Activated B cell treated with CpG ODN at 0.5 μM for 24 hours (primary cell): Measurements from ENCODE around the gene EEF1G. TPM values are rescaled to one million over a fixed set of nuclear protein-coding genes. Genes with fewer than 3 reads are reported as not detected.

Experiments used
- ATAC-seq: fragments of 200-7000 bp; cut with Tn5 transposase; one replicate; pipeline ENCODE4 v1.10.0; 2021; ENCODE audit warnings: low read depth, mild to moderate bottlenecking, moderate library complexity
- CTCF ChIA-PET: fragments of 350-600 bp; sonication (Branson Sonifier 250); formaldehyde crosslinking; loops from one replicate; lab custom pipeline; 2021; ENCODE audit warnings: antibody characterized with exemption; lab: Charles Lee
- POLR2A ChIA-PET: fragments of 350-600 bp; sonication (Branson Sonifier 250); formaldehyde crosslinking; loops from one replicate; lab custom pipeline; 2021; ENCODE audit warnings: antibody characterized with exemption; lab: Charles Lee
- DNase-seq: peaks from one replicate; pipeline ENCODE4 v3.0.0; 2022
- H3K27ac Mint-ChIP-seq: one replicate; pipeline ENCODE4 v1.8.0; 2020; ENCODE audit warnings: mixed read lengths
- H3K27me3 Mint-ChIP-seq: one replicate; pipeline ENCODE4 v1.8.0; 2021; ENCODE audit warnings: mixed read lengths
- H3K36me3 Mint-ChIP-seq: one replicate; pipeline ENCODE4 v1.8.0; 2021; ENCODE audit warnings: low read depth, mixed read lengths
- H3K4me1 Mint-ChIP-seq: one replicate; pipeline ENCODE4 v1.8.0; 2021; ENCODE audit warnings: mixed read lengths
- H3K4me3 Mint-ChIP-seq: one replicate; pipeline ENCODE4 v1.8.0; 2020; ENCODE audit warnings: mild to moderate bottlenecking, mixed read lengths
- H3K9me3 Mint-ChIP-seq: one replicate; pipeline ENCODE4 v1.8.0; 2020; ENCODE audit warnings: mixed read lengths
- intact Hi-C: fragments of 100-400 bp; cut with micrococcal nuclease; formaldehyde crosslinking; loops from one replicate; pipeline ENCODE4 v1.15.1; 2024
- total RNA-seq: library from RNA; stranded (reverse); gene quantifications from 2 replicates; pipeline ENCODE4 v1.2.3, GENCODE V29; 2022
- TF ChIP-seq, protein P1 (sequence below): fragments of 200-600 bp; IDR thresholded peaks from one replicate; pipeline ENCODE4 v1.8.0; 2022; ENCODE audit warnings: antibody characterized with exemption, mild to moderate bottlenecking

Gene EEF1G
- total RNA-seq, 1 donor from 2014 or later, result 2,373 TPM

DNA sequence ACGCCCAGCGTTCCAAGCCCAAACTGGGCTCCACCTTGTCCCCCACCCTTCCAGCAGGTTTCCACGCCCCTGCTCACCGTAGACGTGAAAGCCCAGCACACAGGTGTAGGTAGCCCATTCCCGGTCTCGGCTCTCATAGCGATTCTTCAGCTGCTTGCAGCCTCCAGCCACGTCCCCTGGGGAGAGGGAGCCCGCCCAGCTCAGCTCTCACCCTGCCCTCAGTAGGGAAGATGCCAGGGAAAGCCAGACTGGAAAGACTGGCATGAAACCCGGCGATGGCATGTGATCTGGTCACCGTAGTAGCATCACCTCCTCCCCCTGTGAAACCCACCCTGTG is 29.3 kb upstream of the EEF1G start:
- Mint-ChIP-seq H3K4me1 (peaks cover 45% of the 10 kb centered on the region), H3K9me3 (peaks cover 2% of the 10 kb centered on the region), H3K27ac (peak overlapping the region; percentile 75), H3K27me3 (no peaks in the 10 kb centered on the region), H3K36me3 (peaks cover 69% of the 10 kb centered on the region), H3K4me3 (peak overlapping the region; percentile 75)
- ATAC-seq, result no peak
- ChIA-PET CTCF (no interaction called here), POLR2A (interaction anchor here (0.5 to 8.2 kb wide), 7 partner anchors 8 to 126 kb away, joined by 3 to 246 read pairs (median 3); partner anchors contain the start of genes C11orf98, CSKMT, INTS5 and LBHD1)
- intact Hi-C loops, result loop anchor here (2.0 kb wide), 1 partner anchor 46 kb away; no protein-coding TSS in a partner anchor
- no peak for DNase-seq
- TF ChIP-seq, protein P1, sequence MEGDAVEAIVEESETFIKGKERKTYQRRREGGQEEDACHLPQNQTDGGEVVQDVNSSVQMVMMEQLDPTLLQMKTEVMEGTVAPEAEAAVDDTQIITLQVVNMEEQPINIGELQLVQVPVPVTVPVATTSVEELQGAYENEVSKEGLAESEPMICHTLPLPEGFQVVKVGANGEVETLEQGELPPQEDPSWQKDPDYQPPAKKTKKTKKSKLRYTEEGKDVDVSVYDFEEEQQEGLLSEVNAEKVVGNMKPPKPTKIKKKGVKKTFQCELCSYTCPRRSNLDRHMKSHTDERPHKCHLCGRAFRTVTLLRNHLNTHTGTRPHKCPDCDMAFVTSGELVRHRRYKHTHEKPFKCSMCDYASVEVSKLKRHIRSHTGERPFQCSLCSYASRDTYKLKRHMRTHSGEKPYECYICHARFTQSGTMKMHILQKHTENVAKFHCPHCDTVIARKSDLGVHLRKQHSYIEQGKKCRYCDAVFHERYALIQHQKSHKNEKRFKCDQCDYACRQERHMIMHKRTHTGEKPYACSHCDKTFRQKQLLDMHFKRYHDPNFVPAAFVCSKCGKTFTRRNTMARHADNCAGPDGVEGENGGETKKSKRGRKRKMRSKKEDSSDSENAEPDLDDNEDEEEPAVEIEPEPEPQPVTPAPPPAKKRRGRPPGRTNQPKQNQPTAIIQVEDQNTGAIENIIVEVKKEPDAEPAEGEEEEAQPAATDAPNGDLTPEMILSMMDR, result no peak

DNA sequence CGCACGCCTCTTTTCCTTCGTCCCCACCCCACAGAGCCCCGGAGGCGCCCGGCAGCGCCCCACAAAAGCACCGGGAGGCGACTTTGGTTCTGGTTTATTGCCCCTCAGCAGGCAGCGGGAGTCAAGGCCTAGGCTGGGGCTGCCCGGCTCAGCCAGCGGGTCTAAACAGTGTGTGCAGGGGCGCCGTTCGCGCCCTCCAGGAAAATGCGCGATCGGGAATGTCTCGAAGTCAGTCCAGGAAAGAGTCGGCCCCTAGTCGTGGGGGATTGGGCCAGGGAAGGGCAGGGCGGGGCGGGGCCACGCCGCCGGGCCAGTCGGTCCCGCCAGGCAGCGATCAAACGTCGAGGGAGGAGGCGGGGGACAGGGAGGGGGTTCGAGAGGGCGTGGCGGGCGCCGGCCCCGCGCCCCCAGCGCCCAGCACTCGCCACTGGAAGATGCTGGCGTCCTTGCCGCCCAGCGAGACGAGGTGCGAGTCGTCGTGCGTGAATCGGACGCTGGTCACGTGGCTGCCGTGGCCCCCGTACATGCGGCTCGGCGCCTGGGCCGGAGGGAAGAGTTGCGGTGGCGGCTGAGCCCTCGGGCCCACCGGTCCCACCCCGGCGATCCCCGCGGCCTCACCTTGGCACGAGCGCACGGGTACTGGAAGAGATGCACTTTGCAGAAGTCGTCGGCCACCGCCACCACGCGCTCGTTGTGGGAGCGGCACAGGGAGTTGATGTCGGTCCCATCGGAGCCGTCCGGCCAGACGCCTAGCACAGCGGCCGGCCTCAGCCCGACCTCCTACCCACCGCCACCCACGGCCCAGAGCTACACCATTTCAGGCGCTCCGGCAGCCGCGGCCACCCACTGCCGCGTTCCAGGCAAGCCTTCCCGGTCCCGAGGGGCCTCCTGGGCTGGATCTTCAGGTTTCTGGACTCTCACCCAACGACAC is 28.7 kb upstream of the EEF1G start:
- CTCF ChIA-PET, result interaction anchor here (0.7 to 2.4 kb wide), 6 partner anchors 9 to 262 kb away, joined by 3 to 13 read pairs (median 6); partner anchors contain the start of gene TUT1
- peak overlapping the region; percentile 92 for H3K4me3 Mint-ChIP-seq
- TF ChIP-seq, protein P1, result no peak
- no peaks in the 10 kb centered on the region for H3K27me3 Mint-ChIP-seq
- H3K4me1 Mint-ChIP-seq, result peaks cover 43% of the 10 kb centered on the region
- peak overlapping the region; percentile 97 for H3K27ac Mint-ChIP-seq
- intact Hi-C loops, result loop anchor here (1.0 to 2.0 kb wide), 4 partner anchors 10 to 46 kb away; partner anchors contain the start of gene EML3
- DNase-seq (peak; percentile 46), ATAC-seq (peak; percentile 2)
- POLR2A ChIA-PET, result interaction anchor here (0.5 to 8.2 kb wide), 37 partner anchors 9 to 279 kb away, joined by 3 to 246 read pairs (median 8); partner anchors contain the start of genes B3GAT3, BSCL2, C11orf98 and CSKMT
- H3K9me3 Mint-ChIP-seq, result peaks cover 2% of the 10 kb centered on the region
- H3K36me3 Mint-ChIP-seq, result peaks cover 69% of the 10 kb centered on the region

DNA sequence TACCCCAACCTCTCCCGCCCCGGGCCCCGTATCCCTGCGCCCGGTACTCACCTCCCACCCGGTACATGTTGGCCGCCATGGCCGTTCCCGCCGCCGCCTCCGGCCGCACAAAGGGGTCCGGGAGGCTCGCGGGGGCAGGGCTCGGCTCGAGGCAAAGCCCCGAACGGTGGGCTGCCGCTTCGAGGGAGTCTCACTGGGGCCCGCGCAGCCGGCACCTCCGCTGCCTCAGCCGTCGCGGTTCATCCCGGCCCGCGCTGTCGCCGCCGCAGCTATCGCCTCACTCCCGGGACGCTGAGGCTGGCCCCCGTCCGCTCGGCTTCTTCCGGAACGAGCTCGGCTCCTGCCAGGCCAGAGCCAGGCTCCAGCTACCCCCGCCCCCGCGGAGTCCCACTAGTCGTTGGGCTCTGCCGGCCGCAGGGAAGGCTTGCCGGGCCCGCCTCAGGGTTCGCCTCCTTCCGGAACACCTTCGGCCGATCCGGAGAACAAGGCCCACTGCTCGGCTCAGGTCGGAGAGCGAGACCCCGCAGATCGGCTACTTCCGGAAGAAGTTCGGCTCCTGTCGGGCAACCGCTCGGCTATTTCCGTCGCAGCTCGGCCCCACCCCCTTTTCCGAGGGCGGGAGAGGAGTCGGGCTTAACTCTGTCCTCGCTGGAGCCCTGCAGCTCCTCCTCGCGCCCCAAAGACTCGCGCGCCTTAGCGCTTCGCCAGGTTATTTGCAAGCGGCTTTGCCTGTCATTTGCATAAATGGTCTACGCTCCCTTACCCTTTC is 27.9 kb upstream of the EEF1G start, which contains the start of gene MTA2:
Gene MTA2 (minus strand): TSS at position 494 of the 769 bp plus-strand sequence. CDS start 415 bp downstream, at position 79.
- Mint-ChIP-seq H3K27ac (peak within 1 kb of the TSS; percentile 97), H3K36me3 (peaks cover 71% of the 10 kb centered on the region), H3K27me3 (no peaks in the 10 kb centered on the region), H3K4me3 (peak within 1 kb of the TSS; percentile 92), H3K4me1 (peaks cover 45% of the 10 kb centered on the region), H3K9me3 (peaks cover 2% of the 10 kb centered on the region)
- DNase-seq (peak; percentile 100), ATAC-seq (peak; percentile 81)
- TF ChIP-seq, protein P1, result no peak
- ChIA-PET CTCF (interaction anchor here (0.7 to 2.4 kb wide), 6 partner anchors 9 to 262 kb away, joined by 3 to 13 read pairs (median 6); partner anchors contain the start of gene TUT1), POLR2A (interaction anchor here (0.7 to 8.2 kb wide), 34 partner anchors 9 to 280 kb away, joined by 3 to 246 read pairs (median 8); partner anchors contain the start of genes B3GAT3, BSCL2, C11orf98 and CSKMT)
- intact Hi-C loops, result loop anchor here (1.0 to 2.0 kb wide), 5 partner anchors 11 to 279 kb away; partner anchors contain the start of genes EML3 and SLC3A2

DNA sequence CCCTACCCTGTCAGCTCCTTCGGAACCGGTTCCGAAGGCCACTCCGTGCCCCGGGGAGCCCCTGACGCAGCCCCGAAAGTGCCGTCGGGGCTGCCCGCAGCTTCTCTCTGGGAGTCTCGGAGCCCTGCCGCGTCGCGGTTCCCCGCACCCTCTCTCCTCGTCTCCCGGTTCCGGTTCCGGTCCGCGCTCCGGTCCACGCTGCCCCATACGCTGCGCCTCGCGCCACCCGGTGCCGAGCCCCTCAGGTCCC is 27.4 kb upstream of the EEF1G start:
- TF ChIP-seq, protein P1, result no peak
- Mint-ChIP-seq H3K27me3 (no peaks in the 10 kb centered on the region), H3K27ac (peak overlapping the region; percentile 97), H3K36me3 (peaks cover 72% of the 10 kb centered on the region), H3K4me3 (peak overlapping the region; percentile 92), H3K4me1 (peaks cover 45% of the 10 kb centered on the region), H3K9me3 (peaks cover 2% of the 10 kb centered on the region)
- peak; percentile 3 for ATAC-seq
- intact Hi-C loops, result loop anchor here (1.0 kb wide), 1 partner anchor 279 kb away; the partner anchor contains the start of gene SLC3A2
- ChIA-PET CTCF (interaction anchor here (0.7 to 2.4 kb wide), 6 partner anchors 8 to 263 kb away, joined by 3 to 13 read pairs (median 6); partner anchors contain the start of gene TUT1), POLR2A (interaction anchor here (0.6 to 8.2 kb wide), 26 partner anchors 9 to 280 kb away, joined by 3 to 246 read pairs (median 10); partner anchors contain the start of genes B3GAT3, BSCL2, C11orf98 and CSKMT)
- DNase-seq, result no peak
